HG03354 (cell line): ENCODE results near the gene CHAD.
"Not testable (repeated sequence)": the region's sequence is repeated elsewhere in the genome, so short reads cannot be mapped to it uniquely, and the experiment has no call there.

Experiments
- ATAC-seq: cut with Tn5 transposase; IDR thresholded peaks from one replicate; pipeline ENCODE4 v1.9.1; 2021; ENCODE audit warnings: mild to moderate bottlenecking; ENCODE audit not compliant: unreplicated experiment, poor library complexity, severe bottlenecking

The CHAD gene

GRCh38 chr17:50475775-50476544 is 7.3 kb upstream of the CHAD start:
- ATAC-seq = not testable (repeated sequence)

DNA sequence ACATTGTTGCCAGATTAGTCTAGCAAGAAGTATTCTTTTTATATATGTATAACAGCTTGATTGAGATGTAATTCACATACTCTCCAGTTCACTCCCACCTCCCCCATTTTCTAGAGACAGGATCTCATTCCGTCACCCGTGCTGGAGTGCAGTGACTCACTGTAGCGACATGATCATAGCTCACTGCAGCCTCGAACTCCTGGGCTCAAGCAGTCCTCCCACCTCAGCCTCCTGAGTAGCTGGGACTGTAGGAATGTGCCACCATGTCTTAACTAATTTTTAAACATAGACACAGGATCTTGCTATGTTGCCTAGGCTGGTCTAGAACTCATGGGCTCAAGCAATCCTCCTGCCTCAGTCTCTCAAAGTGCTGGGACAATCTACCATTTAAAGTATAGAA is 6.7 kb upstream of the CHAD start:
- ATAC-seq = no peak

GRCh38 chr17:50474523-50474922 is 5.8 kb upstream of the CHAD start:
- no peak for ATAC-seq

DNA sequence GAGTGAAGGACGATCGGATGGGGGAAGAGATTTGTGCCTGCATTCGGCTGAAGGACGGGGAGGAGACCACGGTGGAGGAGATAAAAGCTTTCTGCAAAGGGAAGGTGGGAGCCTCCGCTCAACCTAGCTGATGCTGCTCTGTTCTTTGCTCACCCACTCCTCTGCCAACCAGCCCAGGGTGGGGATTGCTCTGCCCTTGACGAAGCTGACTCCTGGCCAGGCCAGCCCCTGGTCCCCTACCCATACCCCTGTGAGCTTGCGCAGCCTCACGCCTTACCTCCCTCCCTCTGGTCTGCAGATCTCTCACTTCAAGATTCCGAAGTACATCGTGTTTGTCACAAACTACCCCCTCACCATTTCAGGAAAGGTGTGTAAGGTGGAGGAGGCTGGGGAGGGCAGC is 5.2 kb upstream of the CHAD start:
- no peak for ATAC-seq

DNA sequence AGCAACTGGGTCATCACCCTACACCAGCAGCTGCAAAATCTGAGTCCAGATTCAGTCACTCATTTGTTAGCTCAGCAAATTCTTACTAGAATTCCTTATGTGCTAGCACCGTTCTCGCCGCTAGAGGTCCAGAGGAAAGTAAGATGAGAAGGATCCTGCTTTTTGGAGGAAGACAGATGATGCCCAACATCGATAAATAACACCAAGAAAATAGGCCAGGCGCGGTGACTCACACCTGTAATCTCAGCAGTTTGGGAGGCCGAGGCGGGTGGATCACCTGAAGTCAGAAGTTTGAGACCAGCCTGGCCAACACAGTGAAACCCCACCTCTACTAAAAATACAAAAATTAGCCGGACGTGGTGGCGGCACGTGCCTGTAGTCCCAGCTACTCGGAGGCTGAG is 4.1 kb upstream of the CHAD start:
- not testable (repeated sequence) for ATAC-seq

GRCh38 chr17:50472286-50472685 is 3.6 kb upstream of the CHAD start:
- ATAC-seq = no peak

DNA sequence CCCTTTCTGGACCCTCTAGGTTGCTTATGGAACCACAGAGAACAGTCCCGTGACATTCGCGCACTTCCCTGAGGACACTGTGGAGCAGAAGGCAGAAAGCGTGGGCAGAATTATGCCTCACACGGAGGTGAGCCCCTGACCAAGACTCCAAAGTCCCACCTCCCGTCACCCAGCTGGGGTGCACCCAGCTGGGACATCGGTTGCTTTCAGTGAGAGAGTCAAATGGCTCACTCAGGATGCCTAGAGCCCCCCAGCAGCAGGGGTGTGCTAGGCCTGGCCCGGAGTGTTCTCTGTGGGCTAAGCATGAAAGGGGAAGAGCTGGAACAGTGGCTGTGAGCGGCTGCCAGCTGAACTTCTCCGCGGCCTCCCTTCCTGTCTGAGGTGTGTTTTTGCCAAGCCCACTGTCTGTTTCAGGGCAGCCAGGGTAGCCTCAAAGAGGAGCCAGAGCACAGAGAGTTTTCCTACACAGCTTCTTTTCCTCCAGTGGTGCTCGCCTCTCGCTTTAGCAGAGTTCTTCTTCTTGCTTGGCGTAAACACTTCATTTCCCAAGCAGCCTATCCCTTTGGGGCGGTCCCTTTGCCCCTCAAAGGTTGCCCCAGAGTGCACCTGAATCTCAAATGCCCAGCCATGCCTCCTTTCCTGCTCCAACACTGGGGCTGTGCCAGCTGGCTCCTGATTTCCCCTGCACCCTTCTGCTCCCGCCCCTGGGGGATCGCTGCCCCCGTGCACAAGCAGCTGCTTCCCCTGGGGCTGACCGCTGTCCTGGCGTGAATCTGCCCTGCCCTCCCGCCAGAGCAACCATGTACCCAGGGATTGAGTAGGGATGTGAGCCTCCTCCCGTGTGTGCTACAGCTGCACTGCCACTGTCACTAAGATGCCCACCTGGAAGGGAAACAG is 2.6 kb upstream of the CHAD start:
- ATAC-seq = no peak

DNA sequence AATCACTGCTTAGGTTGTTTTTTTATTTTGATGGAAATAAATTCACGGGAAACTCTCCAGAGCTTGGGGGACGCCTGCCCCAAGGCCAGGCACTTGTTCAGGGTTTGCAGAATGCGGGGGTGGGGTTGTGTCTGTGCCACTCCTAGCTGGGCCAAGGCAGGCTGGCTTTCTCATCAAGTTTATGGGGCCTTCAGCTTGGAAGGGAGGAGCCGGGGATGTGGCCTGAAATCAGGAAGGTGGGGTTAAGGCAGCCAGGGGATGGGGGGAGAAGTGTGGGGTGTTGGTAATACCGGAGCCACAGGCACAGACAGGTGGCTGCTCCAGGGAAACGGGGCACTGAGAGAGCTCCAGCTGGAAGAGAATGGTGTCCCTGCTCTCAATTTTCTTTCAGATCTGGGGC is 1.7 kb upstream of the CHAD start:
- ATAC-seq = no peak

DNA sequence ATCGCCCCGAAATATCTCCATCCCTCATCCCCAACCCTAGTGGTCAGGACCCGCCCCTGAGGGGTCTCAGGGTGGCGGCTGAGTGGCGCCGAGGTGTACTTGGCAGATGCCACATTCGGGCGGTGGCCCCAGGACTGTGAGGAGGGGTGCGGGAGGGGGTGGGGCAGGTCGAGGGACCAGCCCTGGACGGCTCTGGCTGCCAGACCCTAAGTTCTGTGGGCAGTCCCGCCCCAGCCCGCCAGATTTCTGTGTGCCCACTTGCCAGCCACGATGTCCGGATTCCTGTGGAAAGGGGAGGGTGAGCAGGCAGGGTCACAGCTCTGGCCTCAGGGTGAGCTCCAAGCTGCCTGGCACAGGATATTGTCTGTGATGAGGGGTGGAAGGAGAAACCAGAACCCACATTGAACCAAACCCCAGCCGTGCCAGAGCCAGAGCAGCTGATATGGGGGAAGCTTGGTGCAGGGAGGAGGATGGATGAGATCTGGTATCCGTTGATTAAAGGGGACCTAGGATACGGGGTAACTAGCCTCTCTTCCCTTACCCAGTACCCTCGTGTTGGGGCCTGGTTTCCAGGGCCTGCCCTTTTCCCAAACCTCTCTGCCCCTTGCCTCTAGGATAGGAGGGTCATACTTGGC is 1.1 kb upstream of the CHAD start:
- no peak for ATAC-seq

DNA sequence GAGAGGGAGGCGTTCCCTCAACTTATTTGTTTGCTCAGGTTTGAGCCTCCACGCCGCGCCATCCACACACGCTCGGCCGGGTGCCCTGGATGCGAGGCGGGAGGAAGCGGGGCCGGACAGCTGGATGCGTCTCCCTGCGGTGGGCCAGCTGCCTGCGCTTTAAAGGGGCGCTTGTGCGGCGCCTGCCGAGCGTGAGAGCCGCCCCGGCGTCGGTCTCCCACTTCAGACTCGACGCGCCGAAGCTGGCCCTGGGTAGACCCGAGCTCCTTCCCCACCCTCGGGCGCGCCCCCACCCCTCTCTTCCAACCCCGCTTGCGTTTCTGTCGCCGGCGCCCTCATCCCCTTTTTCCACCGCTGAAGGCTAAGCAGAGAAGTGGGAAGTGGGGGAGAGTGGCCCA is 527 bp upstream of the CHAD start:
- ATAC-seq = no peak

DNA sequence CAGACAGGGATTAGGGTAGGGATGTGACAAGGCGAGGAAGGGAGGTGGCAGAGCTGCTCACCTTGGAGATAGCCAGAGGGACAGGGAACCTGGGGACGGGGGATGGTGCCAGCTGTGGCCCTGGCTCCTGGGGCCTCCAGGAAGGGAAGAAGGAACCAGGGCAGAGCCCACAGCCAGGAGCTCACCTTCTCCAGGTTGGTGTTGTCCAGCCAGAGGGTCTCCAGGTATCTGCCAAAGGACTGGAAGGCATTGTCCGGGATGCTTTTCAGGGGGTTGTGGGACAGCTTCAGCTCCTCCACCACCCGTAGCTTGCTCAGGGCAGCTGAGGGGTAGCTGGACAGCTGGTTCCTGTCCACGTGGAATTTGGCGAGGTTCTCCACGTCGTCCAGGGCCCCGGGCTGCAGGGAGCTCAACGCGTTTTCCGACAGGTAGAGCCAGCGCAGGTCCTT is 801 bp downstream of the CHAD start:
- no peak for ATAC-seq

DNA sequence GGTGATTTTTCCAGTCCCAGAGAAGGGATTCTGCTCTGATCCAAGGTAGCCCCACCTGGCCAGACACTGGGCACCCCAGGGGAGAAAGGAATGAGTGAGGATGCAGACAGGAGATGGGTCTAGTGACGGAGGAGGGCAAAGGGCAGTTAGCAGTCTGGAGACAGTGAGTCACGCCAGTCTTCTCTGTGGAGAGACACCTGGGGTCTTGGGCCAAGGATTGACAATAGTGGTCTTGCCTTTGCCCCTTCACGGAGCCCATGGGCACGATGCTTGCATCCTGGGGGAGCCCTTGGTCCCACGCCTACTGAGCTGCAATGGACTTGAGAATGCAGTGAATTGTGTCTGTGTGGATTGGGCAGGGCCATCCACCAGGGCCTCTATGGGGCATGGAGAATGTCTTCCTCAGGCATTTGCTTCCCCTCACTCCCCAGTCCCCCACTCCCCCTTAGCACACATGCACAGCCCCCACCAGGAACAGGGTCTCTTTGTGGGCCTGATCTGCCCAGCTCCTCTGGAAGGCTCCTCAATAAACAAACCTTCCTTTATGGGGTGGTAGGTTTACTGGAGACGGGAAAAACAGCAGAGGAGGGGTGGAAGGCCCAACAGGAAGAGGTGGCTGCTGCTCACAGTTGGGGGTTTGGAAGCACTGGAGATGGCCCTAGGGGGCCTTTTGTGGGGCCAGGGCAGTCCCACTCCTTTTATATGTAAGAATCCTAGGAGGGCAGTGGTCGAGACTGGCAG is 1.4 kb downstream of the CHAD start:
- no peak for ATAC-seq

DNA sequence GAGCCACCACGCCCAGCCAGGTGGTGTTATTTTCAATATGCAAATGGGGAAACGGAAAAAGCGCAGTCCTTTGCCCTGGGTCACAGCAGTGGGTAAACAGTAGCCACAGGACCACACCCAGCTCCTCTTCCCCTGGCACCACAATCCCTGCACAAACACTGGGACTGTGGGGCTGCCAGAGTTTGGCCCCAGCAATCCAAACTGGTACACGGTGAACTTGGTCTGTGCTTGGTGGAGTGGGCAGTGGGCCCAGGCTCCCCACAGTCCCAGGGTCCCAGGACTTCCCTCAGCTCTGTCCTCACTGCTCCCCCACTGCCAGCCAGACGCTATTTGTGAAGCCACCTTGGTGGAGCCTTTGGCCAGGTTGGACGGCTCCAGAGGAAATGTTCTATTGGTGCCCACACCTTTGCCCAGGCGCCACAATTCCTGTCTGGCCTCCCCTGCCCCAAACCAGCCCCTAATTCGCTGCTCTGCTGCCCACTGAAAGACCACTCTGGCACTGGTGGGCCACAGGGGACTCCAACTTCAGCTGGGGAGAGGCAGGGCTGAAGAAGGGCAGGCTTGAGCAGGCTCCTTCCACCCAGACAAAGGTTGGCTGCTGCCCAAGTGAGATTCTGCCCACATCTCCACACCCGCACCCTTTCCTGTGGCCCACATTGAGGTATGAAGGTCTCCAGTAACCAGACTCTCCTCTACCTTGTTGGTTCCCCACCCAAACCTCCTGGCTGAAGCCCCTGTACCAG is 2.1 kb downstream of the CHAD start:
- no peak for ATAC-seq

- ATAC-seq = no peak
Observed at GRCh38 chr17:50465635-50466034, 3.0 kb downstream of the CHAD start.

DNA sequence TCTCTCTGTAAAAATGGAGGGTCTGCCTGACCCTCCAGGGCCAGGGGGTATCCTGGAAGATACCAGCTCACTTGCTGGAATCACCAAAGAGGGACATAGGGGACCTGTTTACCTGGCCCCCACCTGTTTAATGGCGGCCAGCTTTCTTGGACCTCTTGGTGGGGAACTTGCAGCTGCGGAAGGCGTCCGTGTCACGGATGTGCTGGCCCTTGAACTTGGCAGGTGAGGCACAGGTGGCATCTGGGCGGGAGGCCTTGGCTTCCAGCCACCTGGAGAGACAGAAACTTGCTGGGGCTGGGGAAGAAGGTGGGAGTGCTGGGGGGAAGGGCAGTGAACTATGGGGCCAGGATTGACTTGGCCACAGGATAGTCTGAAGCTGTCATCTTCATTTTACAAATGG is 3.5 kb downstream of the CHAD start:
- no peak for ATAC-seq

GRCh38 chr17:50464736-50465135 is 3.9 kb downstream of the CHAD start:
- no peak for ATAC-seq

DNA sequence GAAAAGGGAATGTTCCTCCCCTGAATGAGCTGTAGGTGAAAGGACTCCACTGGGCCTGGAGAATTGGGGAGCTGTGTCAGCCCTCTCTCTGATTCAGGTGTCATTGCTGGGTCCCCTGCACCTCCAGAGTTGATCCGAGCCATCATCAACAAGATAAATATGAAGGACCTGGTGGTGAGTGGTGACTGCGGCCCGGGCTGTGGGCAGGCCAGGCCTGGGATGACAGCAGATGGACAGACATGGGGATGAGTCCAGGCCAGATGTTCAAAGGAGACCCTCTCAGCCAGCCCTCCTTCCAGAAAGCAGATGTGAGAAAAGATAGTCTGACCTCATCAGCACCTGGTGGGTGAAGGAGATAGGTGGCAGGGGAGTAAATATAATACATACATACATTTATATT is 4.6 kb downstream of the CHAD start:
- no peak for ATAC-seq

DNA sequence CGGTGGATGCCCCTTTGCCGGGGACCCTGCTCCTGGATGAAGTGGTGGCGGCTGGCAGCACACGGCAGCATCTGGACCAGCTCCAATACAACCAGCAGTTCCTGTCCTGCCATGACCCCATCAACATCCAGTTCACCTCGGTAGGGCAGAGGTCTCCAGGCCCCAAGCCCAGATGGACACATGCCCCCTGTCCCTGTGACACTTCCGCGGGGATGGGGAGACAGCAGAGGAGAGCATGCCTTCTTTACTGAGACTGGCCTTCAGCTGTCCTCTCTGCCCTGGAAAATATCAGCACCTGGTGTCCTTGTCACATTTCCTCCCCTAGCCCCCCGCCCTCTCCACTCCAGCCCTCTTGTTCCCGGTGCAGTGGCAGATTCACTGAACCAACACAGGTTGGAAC is 6.2 kb downstream of the CHAD start:
- ATAC-seq = no peak

DNA sequence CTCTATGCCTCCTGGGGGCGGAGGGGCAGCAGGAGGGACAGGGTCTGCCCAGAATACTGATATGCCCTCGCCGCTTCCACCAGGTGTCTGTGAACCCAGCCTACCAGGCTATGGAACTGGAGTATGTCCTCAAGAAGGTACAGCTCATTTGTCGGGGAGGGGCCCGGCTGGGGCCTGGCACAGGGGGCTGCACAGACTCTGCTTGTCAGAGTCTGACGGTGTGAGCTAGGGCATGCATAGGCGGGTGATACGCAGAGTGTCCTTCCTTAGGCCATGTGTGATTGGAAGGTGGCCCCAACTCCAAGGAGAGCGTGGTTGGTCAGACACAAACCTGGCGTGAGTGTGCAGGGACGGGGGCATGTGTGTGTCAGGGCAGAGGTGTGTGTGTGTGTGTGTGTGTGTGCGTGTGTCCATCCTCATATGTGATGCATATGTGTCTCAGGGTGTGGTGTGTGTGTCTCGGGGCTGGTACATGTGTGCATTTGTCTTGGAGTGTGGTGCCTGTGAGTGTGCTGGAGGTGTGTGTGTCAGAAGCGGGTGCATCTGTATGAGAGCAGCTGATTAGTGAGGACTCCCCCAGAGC is 7.0 kb downstream of the CHAD start:
- ATAC-seq = no peak
